Uterus (tissue), 2 donors: ENCODE data around the gene ZNF831.

Source experiments
- CTCF ChIP-seq, 4 experiments: fragments of 200-600 bp in 2 of 4; fragments of 450-650 bp in 2 of 4; sonication (generic) in 2 of 4; IDR thresholded peaks; one replicate each; pipeline ENCODE4 v1.5.1; 2016 to 2019; ENCODE audit warnings: antibody characterized with exemption in 4 of 4, mild to moderate bottlenecking in 2 of 4, moderate library complexity in 1 of 4
- POLR2A ChIP-seq, 2 donors: fragments of 450-650 bp; IDR thresholded peaks; one replicate each; pipeline ENCODE4 v1.6.1; 2016; ENCODE audit warnings: antibody characterized with exemption in 2 of 2, mild to moderate bottlenecking in 1 of 2, moderate library complexity in 1 of 2

GRCh38 chr20:59157961-59158541 lies 5.6 kb upstream of the ZNF831 start:
- TF ChIP-seq POLR2A (IDR thresholded peaks at IDR 0.05) (no peak), CTCF (IDR thresholded peaks at IDR 0.05) (no peak)
